H9 (cell line): ENCODE measurements around the gene SATB2. TPM values are rescaled to one million over a fixed set of nuclear protein-coding genes. Genes with fewer than 3 reads are reported as not detected.

ENCODE experiments used
- DNase-seq: peaks from one replicate; pipeline ENCODE4 v3.0.0-alpha.2; 2017
- H2AFZ ChIP-seq: one replicate; pipeline ENCODE4 v1.6.1; 2013; ENCODE audit warnings: mild to moderate bottlenecking, low read length, control low read depth, moderate library complexity
- H2AK5ac ChIP-seq: 2 replicates; pipeline ENCODE4 v1.6.1; 2013; ENCODE audit warnings: low read length, control low read depth, mixed read lengths; ENCODE audit not compliant: insufficient read length
- H2BK120ac ChIP-seq: one replicate; pipeline ENCODE4 v1.6.1; 2013; ENCODE audit warnings: low read depth, mild to moderate bottlenecking, low read length, control low read depth, inconsistent platforms; ENCODE audit not compliant: poor library complexity, severe bottlenecking
- H2BK12ac ChIP-seq: 2 replicates; pipeline ENCODE4 v1.6.1; 2013; ENCODE audit warnings: low read length, control low read depth, mixed read lengths, low read depth; ENCODE audit not compliant: insufficient read length
- H2BK15ac ChIP-seq: 2 replicates; pipeline ENCODE4 v1.6.1; 2013; ENCODE audit warnings: low read depth, low read length, control low read depth
- H2BK20ac ChIP-seq: one replicate; pipeline ENCODE4 v1.6.1; 2013; ENCODE audit warnings: low read depth, mild to moderate bottlenecking, low read length, control low read depth, inconsistent platforms; ENCODE audit not compliant: poor library complexity, severe bottlenecking
- H2BK5ac ChIP-seq: 2 replicates; pipeline ENCODE4 v1.6.1; 2013; ENCODE audit warnings: low read length, control low read depth, mixed read lengths; ENCODE audit not compliant: insufficient read length
- H3K14ac ChIP-seq: 2 replicates; pipeline ENCODE4 v1.6.1; 2013; ENCODE audit warnings: low read length, control low read depth; ENCODE audit not compliant: insufficient read depth
- H3K18ac ChIP-seq: 2 replicates; pipeline ENCODE4 v1.6.1; 2013; ENCODE audit warnings: low read depth, mild to moderate bottlenecking, mixed read lengths, low read length, control low read depth; ENCODE audit not compliant: insufficient read length
- H3K23ac ChIP-seq: 2 replicates; pipeline ENCODE4 v1.6.1; 2013; ENCODE audit warnings: low read length, control low read depth, mixed read lengths, low read depth; ENCODE audit not compliant: insufficient read length
- H3K23me2 ChIP-seq: 2 replicates; pipeline ENCODE4 v1.6.1; 2013; ENCODE audit warnings: low read depth, mild to moderate bottlenecking, mixed read lengths, low read length, control low read depth; ENCODE audit not compliant: insufficient read length, poor library complexity, severe bottlenecking
- H3K27ac ChIP-seq: 2 replicates; pipeline ENCODE4 v1.5.1; 2013; ENCODE audit warnings: low read length, control low read depth, mixed read lengths, low read depth; ENCODE audit not compliant: insufficient read length
- H3K27me3 ChIP-seq: 2 replicates; pipeline ENCODE4 v1.6.1; 2013; ENCODE audit warnings: low read length, control low read depth, inconsistent platforms; ENCODE audit not compliant: insufficient read depth
- H3K4ac ChIP-seq: 2 replicates; pipeline ENCODE4 v1.6.1; 2013; ENCODE audit warnings: low read depth, mild to moderate bottlenecking, control low read depth, inconsistent platforms, low read length, moderate library complexity
- H3K4me1 ChIP-seq: 2 replicates; pipeline ENCODE4 v1.6.1; 2013; ENCODE audit warnings: low read length, control low read depth, inconsistent platforms; ENCODE audit not compliant: insufficient read depth
- H3K4me2 ChIP-seq: 2 replicates; pipeline ENCODE4 v1.6.1; 2013; ENCODE audit warnings: low read length, control low read depth, mixed read lengths; ENCODE audit not compliant: insufficient read length, insufficient read depth
- H3K56ac ChIP-seq: 2 replicates; pipeline ENCODE4 v1.6.1; 2013; ENCODE audit warnings: low read depth, mild to moderate bottlenecking, mixed read lengths, low read length, control low read depth; ENCODE audit not compliant: insufficient read length
- H3K79me1 ChIP-seq: 2 replicates; pipeline ENCODE4 v1.6.1; 2013; ENCODE audit warnings: low read depth, mild to moderate bottlenecking, moderate library complexity, low read length, control low read depth, inconsistent platforms; ENCODE audit not compliant: insufficient read depth, poor library complexity, severe bottlenecking
- H3K79me2 ChIP-seq: 2 replicates; pipeline ENCODE4 v1.6.1; 2013; ENCODE audit warnings: low read length, control low read depth, inconsistent platforms; ENCODE audit not compliant: insufficient read depth
- H3K9ac ChIP-seq: 2 replicates; pipeline ENCODE4 v1.6.1; 2013; ENCODE audit warnings: low read length, control low read depth, mixed read lengths; ENCODE audit not compliant: insufficient read length; ENCODE audit errors: extremely low read depth
- H3K9me3 ChIP-seq: one replicate; pipeline ENCODE4 v1.6.1; 2013; ENCODE audit warnings: low read depth, low read length, inconsistent platforms; ENCODE audit not compliant: control insufficient read depth
- H3T11ph ChIP-seq: one replicate; pipeline ENCODE4 v1.6.1; 2013; ENCODE audit warnings: mild to moderate bottlenecking, low read length, control low read depth, inconsistent platforms
- H4K20me1 ChIP-seq: one replicate; pipeline ENCODE4 v1.6.1; 2013; ENCODE audit not compliant: control insufficient read depth, insufficient read length, insufficient read depth
- H4K5ac ChIP-seq: 2 replicates; pipeline ENCODE4 v1.6.1; 2013; ENCODE audit warnings: low read depth, mild to moderate bottlenecking, mixed read lengths, low read length, control low read depth; ENCODE audit not compliant: insufficient read length
- H4K8ac ChIP-seq: replicated peaks from 2 replicates; pipeline ENCODE4 v1.6.1; 2013; ENCODE audit warnings: low read length, control low read depth, mixed read lengths, low read depth; ENCODE audit not compliant: insufficient read length
- H4K91ac ChIP-seq: 2 replicates; pipeline ENCODE4 v1.6.1; 2013; ENCODE audit warnings: low read depth, mild to moderate bottlenecking, moderate library complexity, mixed read lengths, low read length, control low read depth; ENCODE audit not compliant: insufficient read length
- H3K27ac Mint-ChIP-seq, 3 experiments: 2 replicates in 2 of 3; 3 replicates in 1 of 3; pipeline ENCODE4 v1.8.0; 2020 to 2021; ENCODE audit warnings: mixed read lengths in 3 of 3, mild to moderate bottlenecking in 1 of 3, moderate library complexity in 1 of 3
- H3K27me3 Mint-ChIP-seq: 2 replicates; pipeline ENCODE4 v1.8.0; 2021; ENCODE audit warnings: low read depth, mild to moderate bottlenecking, moderate library complexity, mixed read lengths
- H3K36me3 Mint-ChIP-seq, 3 experiments: 2 replicates in 2 of 3; 3 replicates in 1 of 3; pipeline ENCODE4 v1.8.0; 2020 to 2021; ENCODE audit warnings: low read depth in 3 of 3, mixed read lengths in 3 of 3; ENCODE audit not compliant: insufficient read depth in 1 of 3
- H3K4me1 Mint-ChIP-seq, 2 experiments: 2 replicates each; pipeline ENCODE4 v1.8.0; 2020; ENCODE audit warnings: mixed read lengths in 2 of 2
- H3K4me3 Mint-ChIP-seq, 2 experiments: 2 replicates in 1 of 2; 3 replicates in 1 of 2; pipeline ENCODE4 v1.8.0; 2020 to 2021; ENCODE audit warnings: mild to moderate bottlenecking in 2 of 2, mixed read lengths in 2 of 2, moderate library complexity in 1 of 2
- H3K9me3 Mint-ChIP-seq, 2 experiments: 2 replicates in 1 of 2; 3 replicates in 1 of 2; pipeline ENCODE4 v1.8.0; 2020; ENCODE audit warnings: mild to moderate bottlenecking in 2 of 2, mixed read lengths in 2 of 2, moderate library complexity in 1 of 2
- WGBS: extraction: QIAGEN DNeasy Blood & Tissue Kit; methylation state at CpG from one replicate; pipeline ENCODE4 v1.1.7; 2013; ENCODE audit warnings: missing lambda C conversion rate, low lambda C conversion rate, mixed read lengths; ENCODE audit not compliant: insufficient read length; ENCODE audit errors: extremely low coverage; 5-methylcytosine and 5-hydroxymethylcytosine counted together
- total RNA-seq: library from RNA; stranded (reverse); gene quantifications from 2 replicates; pipeline ENCODE4 v1.2.1, GENCODE V29; 2021
- TF ChIP-seq, protein P1 (sequence below): fragments of 200-600 bp; sonication (generic); conservative IDR thresholded peaks from 3 replicates; pipeline ENCODE4 v1.8.0; 2021; ENCODE audit warnings: antibody characterized with exemption, mild to moderate bottlenecking

Gene SATB2
- total RNA-seq, 1 experiment from 2014 or later = 23.8 TPM

DNA sequence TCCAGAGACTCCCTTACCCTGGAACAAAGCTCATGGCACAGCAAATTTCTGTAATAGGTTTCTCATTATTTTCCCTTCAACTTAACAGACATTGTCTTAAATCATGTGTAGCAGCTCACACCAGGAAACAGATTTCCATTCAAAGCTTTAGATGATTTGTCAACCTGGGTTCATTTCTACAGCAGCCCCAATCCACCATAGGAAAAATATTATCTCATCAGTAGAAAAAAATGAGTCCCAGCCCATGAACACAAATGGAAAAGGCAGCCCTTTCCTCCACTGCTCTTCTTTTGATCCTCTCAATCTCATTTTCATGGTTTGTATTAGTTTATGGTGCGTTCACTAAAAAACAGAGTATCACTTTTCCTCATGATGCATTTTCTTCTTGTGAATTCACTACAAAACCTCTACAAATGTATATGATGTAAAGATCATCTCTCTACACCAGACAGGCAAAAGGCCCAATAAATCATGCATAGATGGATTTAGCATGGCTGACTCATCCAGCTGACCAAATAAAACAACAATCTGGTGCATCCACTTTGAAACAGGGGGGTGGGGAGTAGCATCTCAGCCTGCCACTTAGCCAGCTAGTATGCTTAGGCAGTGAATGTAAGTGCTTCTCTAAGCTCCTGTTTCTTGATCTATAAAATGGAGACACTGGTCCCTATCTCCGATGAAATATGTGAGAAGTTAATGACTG lies 78.6 kb downstream of the SATB2 start:
- no peak overlapping the region for H3K18ac ChIP-seq
- no peaks in the 10 kb centered on the region; the same call in 1 of the 2 replicates for H3K79me2 ChIP-seq
- DNase-seq = no peak
- H3K4me2 ChIP-seq = no peak overlapping the region
- H3K9me3 ChIP-seq = no peaks in the 10 kb centered on the region
- H4K91ac ChIP-seq = no peak overlapping the region
- TF ChIP-seq, protein P1, sequence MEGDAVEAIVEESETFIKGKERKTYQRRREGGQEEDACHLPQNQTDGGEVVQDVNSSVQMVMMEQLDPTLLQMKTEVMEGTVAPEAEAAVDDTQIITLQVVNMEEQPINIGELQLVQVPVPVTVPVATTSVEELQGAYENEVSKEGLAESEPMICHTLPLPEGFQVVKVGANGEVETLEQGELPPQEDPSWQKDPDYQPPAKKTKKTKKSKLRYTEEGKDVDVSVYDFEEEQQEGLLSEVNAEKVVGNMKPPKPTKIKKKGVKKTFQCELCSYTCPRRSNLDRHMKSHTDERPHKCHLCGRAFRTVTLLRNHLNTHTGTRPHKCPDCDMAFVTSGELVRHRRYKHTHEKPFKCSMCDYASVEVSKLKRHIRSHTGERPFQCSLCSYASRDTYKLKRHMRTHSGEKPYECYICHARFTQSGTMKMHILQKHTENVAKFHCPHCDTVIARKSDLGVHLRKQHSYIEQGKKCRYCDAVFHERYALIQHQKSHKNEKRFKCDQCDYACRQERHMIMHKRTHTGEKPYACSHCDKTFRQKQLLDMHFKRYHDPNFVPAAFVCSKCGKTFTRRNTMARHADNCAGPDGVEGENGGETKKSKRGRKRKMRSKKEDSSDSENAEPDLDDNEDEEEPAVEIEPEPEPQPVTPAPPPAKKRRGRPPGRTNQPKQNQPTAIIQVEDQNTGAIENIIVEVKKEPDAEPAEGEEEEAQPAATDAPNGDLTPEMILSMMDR = no peak
- no peak overlapping the region for H2AK5ac ChIP-seq
- peaks cover 0 to 5% of the 10 kb centered on the region in 2 experiments; a peak in 2 of 4 replicates for H3K4me1 Mint-ChIP-seq
- no peaks in the 10 kb centered on the region for H3K23me2 ChIP-seq
- H3K14ac ChIP-seq = no peak overlapping the region
- H2BK5ac ChIP-seq = no peak overlapping the region
- H3K36me3 Mint-ChIP-seq = peaks cover 0 to 42% (median 0%) of the 10 kb centered on the region in 3 experiments; a peak in 2 of 7 replicates
- H2BK12ac ChIP-seq = no peak overlapping the region
- no CpG with 5 or more reads among the region's 2 CpGs for WGBS
- H3K79me1 ChIP-seq = no peaks in the 10 kb centered on the region
- H3K56ac ChIP-seq = no peak overlapping the region
- H4K20me1 ChIP-seq = no peaks in the 10 kb centered on the region
- no peak overlapping the region for H4K5ac ChIP-seq
- no peak overlapping the region for H3K27ac Mint-ChIP-seq
- H3K27ac ChIP-seq = no peak overlapping the region
- H3K4ac ChIP-seq = no peak overlapping the region
- H3K27me3 ChIP-seq = no peaks in the 10 kb centered on the region
- H4K8ac ChIP-seq = no peak overlapping the region
- H3K23ac ChIP-seq = no peak overlapping the region
- H2BK120ac ChIP-seq = no peak overlapping the region
- H3K9ac ChIP-seq = no peak overlapping the region
- no peak overlapping the region for H2BK15ac ChIP-seq
- no peak overlapping the region for H3T11ph ChIP-seq
- H2AFZ ChIP-seq = no peak overlapping the region
- H2BK20ac ChIP-seq = no peak overlapping the region
- H3K4me1 ChIP-seq = no peaks in the 10 kb centered on the region; the same call in 1 of the 2 replicates
- H3K27me3 Mint-ChIP-seq = no peaks in the 10 kb centered on the region
- no peak overlapping the region for H3K4me3 Mint-ChIP-seq
- no peaks in the 10 kb centered on the region for H3K9me3 Mint-ChIP-seq
